Left hindlimb (tissue), 1 donor: ENCODE measurements around the gene C11orf65.

Experiments
- DNase-seq: peaks from one replicate; pipeline ENCODE4 v3.0.0-alpha.2; 2018

Gene C11orf65

DNA sequence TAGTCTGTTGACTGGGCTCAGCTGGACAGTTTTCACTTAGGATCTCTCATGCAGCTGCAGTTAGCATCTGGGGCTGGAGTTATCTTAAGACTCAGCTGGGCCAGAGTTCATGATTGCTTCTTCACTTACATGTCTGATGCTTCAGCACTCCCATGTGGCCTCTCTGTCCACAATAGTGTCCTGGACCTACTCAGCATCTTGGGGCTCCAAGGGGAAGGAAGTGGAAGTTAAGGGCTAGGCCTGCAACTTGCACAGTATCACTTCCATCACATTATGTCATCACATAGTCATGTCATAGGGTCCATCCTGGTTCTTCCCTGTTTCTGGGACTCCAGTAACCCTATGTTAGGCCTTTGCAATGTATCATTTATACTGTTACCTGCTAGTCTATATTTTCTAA, 115.9 kb downstream of the C11orf65 start:
- no peak for DNase-seq

DNA sequence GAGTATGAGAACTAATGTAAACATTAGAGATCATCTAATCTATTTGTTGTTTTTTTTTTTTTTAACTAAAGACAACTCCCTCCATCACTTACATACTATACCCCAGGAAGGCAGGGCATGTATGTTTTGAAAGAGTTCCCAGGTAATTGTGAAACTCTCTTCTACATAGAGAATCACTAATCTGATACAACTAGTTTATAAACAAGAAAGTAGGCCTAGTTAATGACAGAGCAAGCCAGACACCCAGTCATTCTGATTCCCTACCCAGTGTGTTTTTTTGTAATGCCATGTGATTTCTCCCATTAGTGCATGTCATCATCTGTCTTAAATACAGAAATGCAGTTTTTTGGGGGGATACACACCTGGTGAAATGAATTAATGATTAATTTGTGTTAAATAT, 120.9 kb downstream of the C11orf65 start:
- no peak for DNase-seq

DNA sequence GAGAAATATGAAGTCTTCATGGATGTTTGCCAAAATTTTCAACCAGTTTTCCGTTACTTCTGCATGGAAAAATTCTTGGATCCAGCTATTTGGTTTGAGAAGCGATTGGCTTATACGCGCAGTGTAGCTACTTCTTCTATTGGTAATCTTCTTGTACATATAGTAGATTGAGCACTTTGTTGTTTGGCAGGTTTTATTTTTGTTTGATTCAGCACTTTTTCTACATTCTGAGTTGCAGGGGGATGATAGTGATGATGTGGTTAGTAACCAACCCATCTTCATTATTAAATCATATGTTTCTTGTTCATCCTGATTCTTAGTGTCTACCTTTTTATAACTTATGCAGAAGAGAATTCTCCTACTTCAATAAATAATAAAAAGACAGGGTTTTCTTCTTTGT, 121.6 kb downstream of the C11orf65 start:
- no peak for DNase-seq

DNA sequence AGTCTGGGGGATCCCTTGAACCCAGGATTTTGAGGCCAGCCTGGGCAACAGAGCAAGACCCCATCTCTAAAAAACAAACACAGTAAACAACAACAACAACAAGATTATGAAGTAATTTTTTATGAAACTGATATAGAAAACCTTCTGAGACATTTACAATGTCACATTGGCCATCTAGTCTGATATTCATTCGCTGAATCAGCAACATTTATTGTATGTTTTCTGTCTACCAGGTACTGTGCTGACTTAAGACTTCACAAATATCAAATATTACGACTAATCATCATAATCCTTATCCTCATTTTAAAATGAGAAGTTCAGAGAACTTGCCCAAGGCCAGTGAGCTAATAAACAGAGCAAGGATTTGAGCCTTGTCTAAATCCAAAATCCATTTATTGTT, 123.6 kb downstream of the C11orf65 start:
- DNase-seq: no peak

DNA sequence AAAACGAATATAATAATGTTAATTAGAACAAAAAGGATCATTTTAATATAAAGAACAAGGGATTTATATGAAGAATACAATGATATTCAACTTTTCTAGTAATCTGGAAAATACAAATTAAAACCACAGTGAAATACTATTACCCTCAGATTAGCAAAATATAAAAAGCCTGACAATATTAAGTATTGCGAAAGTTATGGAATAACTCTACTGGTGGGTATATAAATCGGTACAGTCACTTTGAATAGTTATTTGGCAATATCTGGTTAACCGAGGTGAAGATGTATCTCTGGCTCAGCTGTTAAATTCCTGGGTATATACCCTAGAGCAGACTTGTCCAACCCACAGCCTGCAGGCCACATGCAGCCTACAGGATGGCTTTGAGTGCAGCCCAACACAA, 125.7 kb downstream of the C11orf65 start:
- DNase-seq: no peak

DNA sequence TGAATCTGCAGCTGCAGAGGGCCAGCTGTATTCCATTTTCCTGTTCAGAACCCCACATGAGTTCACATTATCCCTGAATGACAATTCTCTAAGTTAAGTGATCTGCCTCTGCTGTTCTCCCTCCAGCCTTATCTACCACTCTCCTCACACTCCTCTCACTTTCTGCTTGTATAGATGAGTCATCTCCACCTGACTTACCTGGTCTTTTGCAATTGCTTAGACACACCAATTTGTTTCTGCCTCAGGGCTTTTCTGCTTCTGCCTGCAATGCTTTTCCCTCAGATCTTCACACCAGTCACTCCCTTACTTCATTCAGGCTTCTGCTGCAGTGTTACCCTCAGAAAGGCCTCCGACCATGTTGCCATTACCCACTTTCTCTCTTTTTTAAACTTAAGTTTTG, 126.4 kb downstream of the C11orf65 start:
- DNase-seq: no peak

DNA sequence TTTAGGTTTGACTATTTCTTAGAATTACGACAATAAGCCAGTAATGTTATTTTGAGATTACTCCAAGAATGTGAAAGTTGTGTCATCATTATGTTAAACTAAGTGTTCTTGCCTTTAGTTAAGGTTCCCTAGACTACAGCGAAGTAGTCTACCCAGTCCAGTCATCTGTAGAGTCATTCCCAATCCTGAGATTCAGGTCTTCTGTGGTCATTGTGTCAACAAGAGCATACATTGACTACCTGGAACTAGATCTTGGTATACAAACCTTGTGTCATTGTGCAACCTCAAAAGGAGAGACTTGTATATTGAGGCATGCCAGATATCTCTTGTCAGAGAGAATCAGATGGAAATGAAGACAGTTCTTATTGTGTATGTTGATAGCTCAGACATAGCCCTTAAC, 128.6 kb downstream of the C11orf65 start:
- DNase-seq: no peak

DNA sequence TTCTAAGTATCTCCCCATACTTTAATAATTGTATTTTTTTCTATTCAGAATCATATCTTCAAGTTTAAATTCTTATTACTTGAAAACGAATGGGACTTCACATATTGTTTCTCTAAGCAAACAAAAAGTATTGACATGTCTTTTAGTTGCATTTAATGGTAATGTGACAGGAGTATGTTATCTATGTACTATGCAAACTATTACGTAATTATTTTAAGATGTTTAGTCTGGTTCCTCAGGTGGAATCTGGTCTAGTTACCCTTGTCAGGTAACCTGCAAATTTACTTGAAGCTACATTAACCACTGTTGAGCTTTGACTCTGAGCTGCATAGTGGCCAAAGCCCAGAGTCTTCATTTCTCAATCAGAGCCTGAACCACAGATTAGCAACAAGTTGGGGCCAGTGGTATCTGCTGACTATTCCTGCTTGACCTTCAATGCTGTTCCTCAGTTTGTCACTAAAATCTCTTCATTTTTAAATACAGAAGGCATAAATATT, 133.9 kb downstream of the C11orf65 start:
- no peak for DNase-seq
